HUDEP-2 (cell line): ENCODE measurements around the gene SV2C.

Source experiments
- DNase-seq, 76 experiments: peaks; one replicate each; lab custom pipeline; 2025; ENCODE audit not compliant: unreplicated experiment in 76 of 76; lab: John Stamatoyannopoulos, UW

The SV2C gene

DNA sequence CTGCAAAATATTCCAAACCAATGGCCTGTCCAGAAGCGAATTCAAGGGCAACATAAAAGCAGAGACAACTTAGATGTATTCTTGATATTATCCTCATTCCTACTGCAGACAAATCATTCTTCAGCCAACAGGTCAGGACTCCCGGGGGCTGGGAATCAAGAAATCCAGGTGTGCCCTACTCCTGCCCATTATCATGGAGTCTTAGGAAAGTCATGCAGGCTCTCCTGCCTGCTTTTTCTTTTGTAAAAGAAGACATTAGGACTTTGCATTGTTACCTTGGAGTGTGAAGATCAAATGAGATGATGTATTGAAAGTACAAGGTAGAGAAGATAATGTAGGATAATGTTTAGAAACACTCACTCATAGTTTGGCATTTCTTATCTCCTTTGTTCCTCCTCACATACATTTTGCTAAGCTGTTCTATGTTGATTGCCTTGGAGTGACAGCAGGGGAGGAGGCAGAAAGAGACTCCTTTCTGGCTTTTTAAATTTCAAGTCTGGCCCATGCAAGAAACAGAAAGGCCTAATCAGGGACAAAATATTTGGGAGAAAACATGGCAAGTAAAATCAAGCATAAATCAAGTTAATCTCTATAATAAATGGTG, 113.8 kb downstream of the SV2C start:
- no peak for DNase-seq

DNA sequence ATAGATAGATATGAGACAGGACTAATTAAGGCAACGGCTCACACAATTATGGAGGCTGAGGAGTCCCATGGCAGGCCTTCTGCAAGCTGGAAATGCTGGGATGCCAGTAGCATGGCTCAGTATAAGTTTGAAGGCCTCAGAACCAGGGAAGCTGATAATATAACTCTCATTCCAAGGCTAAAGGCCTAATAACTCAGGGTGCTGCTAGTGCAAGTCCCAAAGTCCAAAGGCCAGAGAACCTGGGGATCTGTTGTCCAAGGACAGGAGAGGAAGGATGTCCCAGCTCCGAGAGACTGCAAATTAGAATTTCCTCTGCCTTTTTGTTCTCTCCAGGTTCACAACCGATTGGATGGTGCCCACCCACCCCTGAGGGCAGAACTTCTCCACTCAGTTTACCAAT, 114.5 kb downstream of the SV2C start:
- DNase-seq = no peak

DNA sequence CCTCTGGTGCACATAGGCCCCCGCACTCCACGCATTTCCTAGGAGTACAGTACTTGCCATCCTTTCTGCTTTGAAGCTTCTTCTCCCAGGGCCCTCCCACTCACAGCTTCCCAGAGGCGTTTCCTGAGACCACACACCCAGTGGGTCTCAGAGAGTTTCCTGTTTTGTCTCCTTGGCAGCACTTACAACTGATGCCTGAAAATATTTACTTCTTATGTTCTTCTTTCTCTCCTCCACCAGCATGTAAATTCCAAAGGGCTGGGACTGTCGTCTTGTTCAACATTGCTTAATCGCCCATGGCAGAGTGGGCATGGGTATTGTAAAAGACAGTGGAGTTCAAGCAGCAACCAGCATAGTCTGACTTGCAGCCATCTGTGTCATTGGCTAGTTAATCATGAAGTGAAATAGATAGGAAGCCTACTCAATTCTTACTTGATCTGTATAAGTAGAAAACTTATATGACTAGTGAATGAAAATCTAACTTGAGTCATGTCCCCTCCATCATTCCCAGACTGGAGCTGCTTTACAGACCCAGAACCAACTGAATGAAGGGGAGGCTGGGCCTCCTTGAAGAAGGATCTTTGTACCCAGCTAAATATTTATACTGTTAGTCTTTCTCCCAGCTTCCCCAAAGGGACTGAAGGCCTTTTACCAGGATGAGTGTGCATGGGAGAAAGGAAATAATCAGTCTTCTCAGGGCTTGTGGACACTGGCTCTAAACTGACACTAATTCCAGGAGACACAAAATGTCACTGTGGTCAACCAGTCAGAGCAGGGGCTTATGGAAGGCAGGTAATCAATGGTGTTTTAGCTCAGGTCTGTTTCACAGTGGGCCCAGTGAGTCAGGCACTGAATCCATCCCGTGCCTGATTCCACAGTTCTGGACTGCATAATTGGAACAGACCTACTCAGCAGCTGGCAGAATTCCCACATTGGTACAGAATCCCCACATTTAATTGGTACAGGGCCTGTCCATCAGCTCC, 116.4 kb downstream of the SV2C start:
- DNase-seq = no peak

DNA sequence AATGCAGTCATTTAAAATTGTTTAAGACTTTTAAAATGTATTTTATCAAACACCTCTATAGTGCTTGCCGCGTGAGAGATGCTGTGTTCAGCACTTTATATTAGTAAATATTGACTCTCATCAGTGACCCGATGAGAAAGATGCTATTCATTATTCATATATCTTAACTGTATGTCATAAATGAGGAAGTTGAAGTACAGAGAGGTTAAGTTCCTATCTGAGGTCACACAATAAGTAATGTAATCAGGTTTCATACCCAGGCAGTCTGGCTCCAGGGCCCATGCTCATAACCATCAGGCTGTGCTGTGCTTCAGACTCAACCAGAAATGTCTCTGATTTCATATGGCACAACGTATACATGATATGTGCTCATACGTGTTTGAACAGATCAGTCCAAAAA, 119.0 kb downstream of the SV2C start:
- DNase-seq = no peak

DNA sequence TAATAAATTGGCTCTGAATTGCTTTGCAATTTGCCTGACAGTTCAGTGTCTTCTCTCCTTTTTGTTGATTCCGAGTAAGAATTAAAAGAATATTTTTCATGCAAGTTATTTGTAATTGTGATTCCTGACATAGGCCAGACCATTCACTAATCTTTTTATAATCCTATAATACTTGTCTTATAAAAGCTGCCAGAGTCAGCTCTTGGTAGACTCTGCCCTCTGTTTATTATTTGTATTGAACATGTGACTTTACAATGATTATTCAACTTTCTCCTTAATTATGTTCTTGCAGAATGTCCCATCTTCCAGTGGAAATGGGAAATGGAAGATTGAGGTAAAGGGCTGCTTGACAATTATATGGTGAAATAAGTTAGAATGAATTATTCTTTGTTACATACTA, 121.0 kb downstream of the SV2C start:
- no peak for DNase-seq

DNA sequence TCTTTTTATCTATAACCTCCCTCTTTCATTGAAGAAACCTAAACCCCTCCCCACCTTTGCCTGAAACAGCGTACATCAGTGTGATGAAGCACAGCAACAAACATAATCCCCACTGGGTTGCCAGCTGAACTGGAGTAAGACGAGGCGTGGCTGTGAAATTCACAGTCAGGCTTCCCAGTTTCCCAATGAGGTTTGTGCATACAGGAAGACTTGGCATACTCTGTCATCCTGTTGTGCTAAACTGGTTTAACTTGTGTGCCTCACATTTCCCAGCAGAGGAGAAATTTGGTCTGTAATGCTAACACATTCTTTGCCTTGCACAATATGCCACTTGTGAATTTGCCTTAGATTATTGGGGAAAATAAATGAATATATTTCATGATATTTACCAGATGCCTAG, 121.5 kb downstream of the SV2C start:
- no peak for DNase-seq

DNA sequence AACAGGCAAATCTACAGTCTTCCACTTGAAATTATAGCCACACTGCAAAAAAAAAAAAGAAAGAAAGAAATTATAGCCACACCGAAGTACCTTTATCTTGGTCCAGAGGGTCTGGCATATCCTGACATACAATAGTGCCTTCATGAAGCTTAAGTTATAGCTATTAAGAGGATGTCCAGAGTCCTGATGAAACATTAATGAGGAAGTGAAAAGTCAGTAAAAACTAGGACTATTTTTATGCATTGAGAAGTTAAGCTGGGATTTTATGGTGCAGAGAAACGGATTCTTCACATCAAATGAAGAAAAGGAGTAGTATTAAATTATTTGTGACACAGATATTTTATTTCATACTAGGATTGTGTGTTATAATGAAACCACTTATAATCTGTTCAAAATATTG, 123.9 kb downstream of the SV2C start:
- no peak for DNase-seq

DNA sequence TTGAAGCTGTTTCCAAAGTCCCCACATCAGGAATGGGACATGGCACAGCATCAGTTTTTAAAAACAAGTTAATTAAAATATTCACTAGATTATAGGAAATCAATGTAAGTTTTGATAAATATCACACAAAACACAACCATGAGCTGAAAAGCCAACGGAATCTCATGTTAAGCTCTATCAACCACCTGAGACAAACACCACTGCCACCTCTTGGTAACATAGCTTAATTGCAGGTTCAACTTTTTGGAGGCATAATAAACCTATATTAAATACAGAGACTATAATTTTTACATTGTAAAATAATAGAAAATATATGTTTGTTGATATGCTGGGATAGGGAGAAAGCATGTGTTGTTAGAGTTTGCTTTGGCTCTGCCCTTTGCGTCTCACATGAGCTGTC, 126.1 kb downstream of the SV2C start:
- DNase-seq = no peak

DNA sequence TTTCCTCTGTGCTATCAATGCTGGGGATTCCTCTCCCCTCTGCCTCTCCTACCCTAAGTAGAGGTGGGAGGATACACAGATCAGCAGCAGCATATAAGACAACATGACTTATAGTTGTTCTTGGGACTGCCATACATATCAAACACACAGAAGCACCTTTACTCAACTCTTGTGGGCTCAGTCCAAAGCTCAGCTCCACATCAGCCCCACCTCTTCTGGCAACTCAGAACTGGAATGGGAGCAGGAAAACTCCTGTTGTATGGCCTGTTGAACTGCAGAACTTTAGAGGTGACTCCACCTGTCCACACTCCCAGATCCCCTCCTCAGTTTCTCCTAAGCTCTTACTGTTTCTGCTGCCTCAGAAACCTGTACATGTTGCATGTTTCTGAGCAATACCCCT, 127.8 kb downstream of the SV2C start:
- DNase-seq = no peak

DNA sequence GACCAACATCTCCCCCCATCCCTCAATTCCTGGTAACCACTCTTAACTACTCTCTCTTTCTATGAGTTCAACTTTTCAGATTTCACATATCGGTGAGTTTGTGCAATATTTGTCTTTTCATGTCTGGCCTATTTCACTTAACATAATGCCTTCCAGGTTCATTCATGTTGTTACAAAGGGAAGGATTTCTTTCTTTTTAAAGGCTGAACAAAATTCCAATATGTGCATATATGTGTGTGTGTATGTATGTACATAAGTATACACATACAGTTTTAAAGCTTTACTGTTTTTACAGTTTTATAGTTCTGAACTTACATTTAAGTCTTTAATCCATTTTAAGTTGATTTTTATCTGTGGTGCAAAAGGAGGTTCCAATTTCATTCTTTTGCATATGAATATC, 130.7 kb downstream of the SV2C start:
- DNase-seq = no peak

DNA sequence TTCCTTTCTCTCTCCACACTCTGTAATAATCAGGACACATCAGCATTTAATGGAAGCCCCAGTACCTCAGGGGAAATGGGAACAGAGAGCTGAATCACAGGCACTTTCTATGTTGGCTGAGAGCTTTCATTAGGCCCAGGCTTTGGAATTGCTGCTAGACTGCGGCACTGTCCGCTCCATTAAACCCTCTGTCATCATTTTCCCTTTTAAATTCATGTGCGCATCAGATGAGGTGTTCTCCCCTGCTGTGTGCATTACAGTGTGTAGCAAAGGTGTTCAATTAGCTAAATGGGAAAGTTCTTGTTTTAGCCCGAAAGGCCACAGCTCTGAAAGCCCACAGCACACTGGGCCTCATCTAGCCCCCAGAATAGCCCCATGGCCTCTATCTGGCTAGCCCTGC, 133.6 kb downstream of the SV2C start:
- DNase-seq = no peak

DNA sequence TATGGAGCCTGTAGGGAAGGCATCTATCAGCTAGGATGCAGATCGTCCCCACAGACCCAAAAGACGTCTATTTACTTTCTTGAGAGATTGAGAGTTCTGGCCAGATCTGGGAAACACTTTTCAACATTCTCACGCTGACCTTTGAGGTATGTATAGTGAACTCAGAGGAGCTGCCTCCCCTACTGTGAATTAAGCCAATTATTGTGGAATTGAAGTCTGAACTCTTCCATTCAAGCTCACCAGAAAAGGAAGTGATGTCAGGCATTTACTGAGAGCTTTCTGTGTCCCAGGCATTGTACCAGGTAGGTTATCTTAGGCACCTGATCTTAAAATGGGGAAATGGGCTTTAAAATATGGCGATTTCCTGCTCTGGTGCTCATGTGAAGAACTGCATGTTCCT, 136.5 kb downstream of the SV2C start:
- no peak for DNase-seq

DNA sequence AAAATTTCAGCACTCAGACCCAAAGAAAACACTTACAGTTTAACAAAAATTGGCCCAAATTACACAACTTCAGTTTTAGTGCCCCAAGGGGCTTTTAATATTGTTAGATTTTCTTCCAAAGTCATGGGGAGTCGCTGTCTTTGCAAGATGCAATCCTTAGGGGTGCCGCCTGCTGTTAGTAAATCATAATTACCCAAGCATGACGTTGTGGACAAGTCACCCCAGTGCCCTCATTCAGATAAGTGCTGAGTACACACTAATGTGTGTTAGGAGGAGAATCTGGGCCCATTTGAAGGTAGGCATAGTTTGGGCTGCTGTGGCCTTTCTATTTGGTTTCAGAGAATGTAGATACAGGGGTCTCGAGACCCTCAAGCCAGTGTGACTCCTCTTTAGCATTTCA, 138.1 kb downstream of the SV2C start:
- DNase-seq = no peak

DNA sequence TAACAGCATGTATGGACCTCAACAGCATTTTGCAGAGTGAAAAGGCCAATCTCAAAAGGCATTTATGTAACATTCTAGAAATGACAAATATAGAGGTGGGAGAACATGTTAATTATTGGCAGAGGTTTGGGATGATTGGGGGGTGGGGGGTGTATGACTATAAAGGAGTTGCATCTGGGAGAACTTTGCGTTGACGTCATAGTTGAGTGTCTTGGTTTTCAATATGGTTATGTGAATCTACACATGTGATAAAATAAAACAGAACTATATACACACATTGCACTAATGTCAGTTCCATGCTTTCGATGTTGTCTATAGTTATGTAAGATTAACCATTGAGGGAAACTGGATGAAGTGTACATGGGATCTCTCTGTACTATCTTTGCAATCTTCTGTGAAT, 139.1 kb downstream of the SV2C start:
- DNase-seq = no peak

DNA sequence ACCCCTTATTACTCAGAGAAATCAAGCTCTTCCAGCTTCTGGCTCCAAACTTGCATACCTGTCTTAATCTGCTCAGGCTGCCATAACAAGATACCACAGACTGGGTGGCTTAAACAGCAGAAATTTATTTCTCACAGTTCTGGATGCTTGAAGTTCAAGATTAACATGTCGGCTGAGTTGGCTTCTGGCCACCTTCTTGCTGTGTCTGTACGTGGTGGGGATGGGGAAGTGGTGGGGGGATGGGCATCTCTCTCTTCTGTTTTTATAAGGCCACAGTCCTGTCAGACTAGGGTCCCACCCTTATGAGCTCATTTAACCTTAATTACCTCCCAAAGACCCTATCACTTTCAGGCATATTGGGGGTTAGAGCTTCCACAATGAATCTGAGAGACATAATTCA, 140.5 kb downstream of the SV2C start:
- no peak for DNase-seq

DNA sequence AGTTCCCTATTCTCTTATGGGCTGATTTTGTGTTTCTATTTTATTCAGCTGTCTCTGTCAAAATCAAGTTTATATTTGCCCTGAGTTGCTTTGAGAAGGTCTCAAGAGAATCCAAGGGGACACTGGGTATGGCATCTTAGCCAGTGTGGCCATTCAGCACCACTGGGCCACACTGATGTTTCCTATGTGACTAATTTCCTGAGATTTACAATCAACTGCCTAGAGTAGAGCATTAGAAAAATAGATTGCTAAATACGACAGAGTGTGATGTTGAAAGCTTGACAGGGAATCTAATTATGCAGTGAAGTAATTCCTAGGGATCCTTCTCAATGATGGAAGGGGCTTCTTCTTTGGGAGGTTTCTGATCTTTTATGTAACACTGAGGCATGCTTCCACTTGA, 141.7 kb downstream of the SV2C start:
- no peak for DNase-seq

DNA sequence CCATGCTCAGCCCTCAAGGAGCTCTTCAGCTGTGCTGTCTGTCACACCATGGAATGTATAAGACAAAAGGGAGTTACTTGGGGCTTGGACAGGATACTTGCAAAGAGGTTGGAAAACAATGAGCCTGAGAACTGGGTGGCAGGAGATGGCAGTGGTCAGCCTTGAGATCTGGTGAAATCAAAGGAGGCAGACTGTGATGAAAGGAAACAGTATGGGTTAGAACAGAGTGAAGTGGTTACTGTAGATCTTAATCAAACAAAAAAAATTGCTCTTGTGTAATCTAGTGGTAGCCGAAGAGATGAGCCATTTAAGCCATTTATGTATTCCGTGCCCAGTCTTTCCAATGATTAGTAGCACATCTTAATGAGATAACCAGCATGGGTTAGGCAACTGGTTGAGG, 142.2 kb downstream of the SV2C start:
- no peak for DNase-seq

DNA sequence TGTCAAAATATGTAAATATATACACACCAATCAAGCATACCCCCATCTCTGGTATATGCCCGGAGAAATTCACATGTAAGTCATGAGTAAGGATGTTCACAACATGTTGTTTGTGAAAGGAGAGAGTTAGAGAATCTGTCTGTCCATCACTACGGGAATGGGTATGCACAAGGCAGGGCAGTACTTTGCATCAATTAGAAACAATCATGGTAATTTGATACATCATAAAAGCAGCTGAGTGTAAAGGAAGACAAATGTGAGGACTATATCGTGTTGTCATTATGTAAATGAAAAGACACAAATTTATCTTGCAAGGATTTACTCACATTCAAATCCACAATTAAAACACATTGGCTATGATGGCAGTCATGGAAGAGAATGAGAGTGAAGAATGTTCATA, 146.7 kb downstream of the SV2C start:
- no peak for DNase-seq

DNA sequence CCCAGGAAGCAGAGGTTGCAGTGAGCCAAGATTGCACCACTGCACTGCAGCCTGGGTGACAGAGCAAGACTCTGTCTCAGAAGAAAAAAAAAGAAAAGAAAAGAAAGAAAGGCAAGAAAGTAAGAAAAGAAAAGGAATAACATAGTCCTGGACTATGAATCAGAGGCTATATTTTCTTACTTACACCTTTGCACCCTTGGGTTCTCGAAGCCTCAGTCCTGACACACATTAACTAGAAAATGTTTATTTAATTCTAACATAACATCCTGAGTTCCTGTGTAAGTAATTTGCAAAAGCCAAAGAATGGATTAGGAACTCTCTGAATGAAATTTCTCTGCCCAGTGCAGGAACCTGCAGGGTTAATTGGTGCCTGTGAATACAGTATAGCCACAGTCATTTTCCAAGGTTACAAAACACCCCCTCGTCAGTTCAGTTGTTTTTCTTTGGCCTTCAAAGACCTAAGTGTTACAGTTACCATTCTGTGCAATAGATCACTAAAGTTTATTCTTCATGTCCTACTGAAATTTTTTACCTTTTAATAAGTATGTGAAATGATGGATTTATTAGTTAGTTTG, 147.6 kb downstream of the SV2C start:
- DNase-seq = no peak

DNA sequence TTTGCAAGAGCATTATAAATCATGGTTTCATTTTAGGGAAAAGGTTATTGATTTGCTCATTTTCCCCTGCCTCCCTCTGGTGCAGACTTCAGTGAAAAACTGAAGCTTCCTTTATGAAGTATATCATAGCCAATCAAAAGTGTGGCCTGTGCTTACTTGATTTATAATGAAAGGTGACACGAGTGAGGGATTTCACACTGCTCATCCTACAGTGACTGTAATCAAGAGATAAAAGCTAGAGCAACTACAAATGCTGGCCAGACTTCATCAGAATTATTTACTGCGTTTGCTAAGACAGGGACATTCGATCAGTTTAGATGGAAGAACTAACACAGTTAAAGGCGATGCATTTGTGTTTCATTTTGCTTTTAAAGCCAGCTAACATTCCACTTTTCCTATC, 151.5 kb downstream of the SV2C start:
- no peak for DNase-seq

DNA sequence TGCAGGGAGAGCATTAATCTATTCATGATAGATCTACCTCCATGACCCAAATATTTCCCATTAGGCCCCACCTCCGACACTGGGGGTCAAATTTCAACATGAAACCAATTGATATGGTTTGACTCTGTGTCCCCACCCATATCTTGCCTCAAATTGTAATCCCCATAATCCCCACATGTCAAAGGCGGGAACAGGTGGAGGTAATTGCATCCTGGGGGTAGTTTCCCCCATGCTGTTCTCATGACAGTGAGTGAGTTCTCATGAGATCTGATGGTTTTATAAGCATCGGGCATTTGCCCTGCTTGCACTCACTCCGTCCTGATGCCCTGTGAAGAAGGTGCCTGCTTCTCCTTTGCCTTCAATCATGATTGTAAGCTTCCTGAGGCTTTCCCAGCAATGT, 153.5 kb downstream of the SV2C start:
- no peak for DNase-seq

DNA sequence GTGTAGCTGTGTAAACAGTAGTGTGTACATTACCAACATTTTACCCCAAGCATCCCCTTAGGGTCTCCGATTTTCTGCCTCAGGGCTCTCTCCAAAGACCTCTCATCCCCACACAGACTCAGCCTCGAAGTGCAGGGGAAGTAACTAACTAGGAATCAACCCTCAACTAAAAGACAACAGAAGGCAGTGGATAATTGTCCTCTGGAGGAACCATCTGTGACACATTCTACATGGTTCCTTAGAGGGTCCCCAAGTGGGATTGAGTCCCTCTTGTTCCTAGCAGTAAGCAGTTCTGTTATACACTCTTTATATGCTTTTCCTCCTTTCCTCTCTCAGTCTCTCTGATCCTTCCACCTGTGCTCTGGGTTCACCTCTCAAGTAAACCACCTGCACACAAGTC, 157.2 kb downstream of the SV2C start:
- DNase-seq = no peak
